HG02870 (cell line): ENCODE measurements around the gene LRIG3.

Source experiments
- ATAC-seq: cut with Tn5 transposase; IDR thresholded peaks from one replicate; pipeline ENCODE4 v1.9.1; 2021; ENCODE audit warnings: mild to moderate bottlenecking, moderate library complexity; ENCODE audit not compliant: unreplicated experiment

LRIG3 gene

GRCh38 chr12:58932806-58933681 is 12.7 kb upstream of the LRIG3 start:
- ATAC-seq, result no peak

GRCh38 chr12:58931518-58931917 is 11.2 kb upstream of the LRIG3 start:
- ATAC-seq, result no peak

- ATAC-seq, result no peak
Measured at GRCh38 chr12:58930770-58931324, 10.5 kb upstream of the LRIG3 start.

- no peak for ATAC-seq
Measured at GRCh38 chr12:58927120-58927519, 6.8 kb upstream of the LRIG3 start.

GRCh38 chr12:58926586-58926985 is 6.3 kb upstream of the LRIG3 start:
- ATAC-seq, result no peak

GRCh38 chr12:58925751-58926150 is 5.4 kb upstream of the LRIG3 start:
- ATAC-seq, result no peak

- no peak for ATAC-seq
Measured at GRCh38 chr12:58925111-58925611, 4.9 kb upstream of the LRIG3 start.

GRCh38 chr12:58924652-58925051 is 4.3 kb upstream of the LRIG3 start:
- no peak for ATAC-seq

GRCh38 chr12:58923781-58924180 is 3.5 kb upstream of the LRIG3 start:
- no peak for ATAC-seq

- ATAC-seq, result no peak
Measured at GRCh38 chr12:58922849-58923248, 2.5 kb upstream of the LRIG3 start.

- ATAC-seq, result no peak
Measured at GRCh38 chr12:58920961-58921861, 907 bp upstream of the LRIG3 start.

GRCh38 chr12:58919231-58920101 is 838 bp downstream of the LRIG3 start:
- peak; percentile 38 for ATAC-seq

- ATAC-seq, result no peak
Measured at GRCh38 chr12:58918469-58918844, 1.8 kb downstream of the LRIG3 start.

- ATAC-seq, result no peak
Measured at GRCh38 chr12:58917699-58918468, 2.4 kb downstream of the LRIG3 start.

- ATAC-seq, result no peak
Measured at GRCh38 chr12:58916921-58917511, 3.3 kb downstream of the LRIG3 start.

GRCh38 chr12:58916161-58916621 is 4.1 kb downstream of the LRIG3 start:
- no peak for ATAC-seq

- no peak for ATAC-seq
Measured at GRCh38 chr12:58915634-58916033, 4.7 kb downstream of the LRIG3 start.

- ATAC-seq, result no peak
Measured at GRCh38 chr12:58915037-58915436, 5.3 kb downstream of the LRIG3 start.

- ATAC-seq, result no peak
Measured at GRCh38 chr12:58914457-58914856, 5.8 kb downstream of the LRIG3 start.
